ENCODE results near the gene NGRN. TPM values are rescaled to one million over a fixed set of nuclear protein-coding genes. Genes with fewer than 3 reads are reported as not detected.
"Not testable (repeated sequence)": the region's sequence is repeated elsewhere in the genome, so short reads cannot be mapped to it uniquely, and the experiment has no call there.

Gene NGRN
- total RNA-seq, 2 experiments from 2014 or later, result 32.1 to 32.9 TPM

- POLR2A ChIA-PET, result interaction anchor here (0.7 to 2.3 kb wide), 8 partner anchors 8 to 232 kb away, joined by 3 to 13 read pairs (median 3); partner anchors contain the start of genes CIB1, GDPGP1 and SEMA4B
- CTCF ChIA-PET, result interaction anchor here (0.6 kb wide), 1 partner anchor 32 kb away, joined by 3 read pairs; no protein-coding TSS in a partner anchor
Observed at GRCh38 chr15:90266061-90266431, 574 bp downstream of the NGRN start.

GRCh38 chr15:90266485-90266884 is 1.0 kb downstream of the NGRN start:
- CTCF ChIA-PET, result interaction anchor here (0.6 to 0.7 kb wide), 2 partner anchors 32 to 58 kb away, joined by 3 read pairs; no protein-coding TSS in a partner anchor
- POLR2A ChIA-PET, result interaction anchor here (0.7 to 2.3 kb wide), 3 partner anchors 16 to 136 kb away, joined by 6 to 13 read pairs (median 7); partner anchors contain the start of genes CIB1 and GDPGP1

GRCh38 chr15:90268415-90268814 is 2.9 kb downstream of the NGRN start:
- CTCF ChIA-PET, result no interaction called here
- POLR2A ChIA-PET, result no interaction called here

- ChIA-PET POLR2A (interaction anchor here (0.7 to 1.5 kb wide), 2 partner anchors 12 to 45 kb away, joined by 3 to 5 read pairs; no protein-coding TSS in a partner anchor), CTCF (interaction anchor here (0.8 to 1.4 kb wide), 2 partner anchors 23 to 35 kb away, joined by 3 to 4 read pairs; no protein-coding TSS in a partner anchor)
Observed at GRCh38 chr15:90270502-90271150, 5.2 kb downstream of the NGRN start.

GRCh38 chr15:90271459-90272166 is 6.1 kb downstream of the NGRN start:
- POLR2A ChIA-PET, result interaction anchor here (1.5 kb wide), 1 partner anchor 11 kb away, joined by 5 read pairs; no protein-coding TSS in a partner anchor
- CTCF ChIA-PET, result interaction anchor here (0.6 to 1.4 kb wide), 3 partner anchors 22 to 54 kb away, joined by 3 to 4 read pairs (median 4); no protein-coding TSS in a partner anchor

- POLR2A ChIA-PET, CTCF ChIA-PET: not testable (repeated sequence)
Observed at GRCh38 chr15:90278467-90278866, 13.0 kb downstream of the NGRN start.

GRCh38 chr15:90280743-90281142 is 15.3 kb downstream of the NGRN start:
- CTCF ChIA-PET, result interaction anchor here (2.0 kb wide), 1 partner anchor 13 kb away, joined by 5 read pairs; no protein-coding TSS in a partner anchor
- POLR2A ChIA-PET, result not testable (repeated sequence)

GRCh38 chr15:90281637-90282036 is 16.2 kb downstream of the NGRN start:
- POLR2A ChIA-PET, CTCF ChIA-PET: not testable (repeated sequence)

GRCh38 chr15:90286678-90287077 is 21.2 kb downstream of the NGRN start:
- POLR2A ChIA-PET, result interaction anchor here (0.5 to 0.6 kb wide), 2 partner anchors 54 to 242 kb away, joined by 3 to 4 read pairs; no protein-coding TSS in a partner anchor
- CTCF ChIA-PET, result interaction anchor here (0.6 to 1.6 kb wide), 5 partner anchors 18 to 168 kb away, joined by 3 to 10 read pairs (median 3); partner anchors contain the start of genes CIB1 and GDPGP1

GRCh38 chr15:90287101-90287500 is 21.6 kb downstream of the NGRN start:
- POLR2A ChIA-PET, result interaction anchor here (0.5 to 0.6 kb wide), 2 partner anchors 54 to 241 kb away, joined by 3 to 4 read pairs; no protein-coding TSS in a partner anchor
- CTCF ChIA-PET, result interaction anchor here (0.6 to 1.6 kb wide), 5 partner anchors 18 to 169 kb away, joined by 3 to 10 read pairs (median 3); partner anchors contain the start of genes CIB1 and GDPGP1

GRCh38 chr15:90287946-90288345 is 22.5 kb downstream of the NGRN start:
- ChIA-PET CTCF (interaction anchor here (1.6 kb wide), 1 partner anchor 54 kb away, joined by 3 read pairs; the partner anchor contains the start of genes CIB1 and GDPGP1), POLR2A (no interaction called here)

GRCh38 chr15:90291679-90292356 is 26.3 kb downstream of the NGRN start:
- POLR2A ChIA-PET, result no interaction called here
- CTCF ChIA-PET, result interaction anchor here (1.3 to 2.1 kb wide), 3 partner anchors 9 to 149 kb away, joined by 3 to 7 read pairs (median 5); no protein-coding TSS in a partner anchor

GRCh38 chr15:90293040-90293810 is 27.8 kb downstream of the NGRN start:
- CTCF ChIA-PET, result interaction anchor here (0.8 to 2.1 kb wide), 14 partner anchors 8 to 664 kb away, joined by 3 to 7 read pairs (median 3); no protein-coding TSS in a partner anchor
- POLR2A ChIA-PET, result not testable (repeated sequence)

- POLR2A ChIA-PET, result no interaction called here
- CTCF ChIA-PET, result interaction anchor here (1.0 to 2.1 kb wide), 6 partner anchors 14 to 185 kb away, joined by 3 to 6 read pairs (median 4); no protein-coding TSS in a partner anchor
Observed at GRCh38 chr15:90294159-90294558, 28.7 kb downstream of the NGRN start.

GRCh38 chr15:90294601-90295269 is 29.3 kb downstream of the NGRN start:
- POLR2A ChIA-PET, result no interaction called here
- CTCF ChIA-PET, result interaction anchor here (0.6 to 2.1 kb wide), 3 partner anchors 15 to 185 kb away, joined by 3 to 5 read pairs (median 4); no protein-coding TSS in a partner anchor

- ChIA-PET POLR2A (no interaction called here), CTCF (interaction anchor here (0.6 to 1.0 kb wide), 2 partner anchors 9 to 30 kb away, joined by 3 read pairs; no protein-coding TSS in a partner anchor)
Observed at GRCh38 chr15:90295270-90295648, 29.8 kb downstream of the NGRN start.

- CTCF ChIA-PET, POLR2A ChIA-PET: not testable (repeated sequence)
Observed at GRCh38 chr15:90296316-90296884, 30.9 kb downstream of the NGRN start.

Measured in activated CD8-positive, alpha-beta memory T cell treated with anti-CD3 and anti-CD28 coated beads for 36 hours (primary cell).